ENCODE results near the gene GPR171.

GPR171 gene

DNA sequence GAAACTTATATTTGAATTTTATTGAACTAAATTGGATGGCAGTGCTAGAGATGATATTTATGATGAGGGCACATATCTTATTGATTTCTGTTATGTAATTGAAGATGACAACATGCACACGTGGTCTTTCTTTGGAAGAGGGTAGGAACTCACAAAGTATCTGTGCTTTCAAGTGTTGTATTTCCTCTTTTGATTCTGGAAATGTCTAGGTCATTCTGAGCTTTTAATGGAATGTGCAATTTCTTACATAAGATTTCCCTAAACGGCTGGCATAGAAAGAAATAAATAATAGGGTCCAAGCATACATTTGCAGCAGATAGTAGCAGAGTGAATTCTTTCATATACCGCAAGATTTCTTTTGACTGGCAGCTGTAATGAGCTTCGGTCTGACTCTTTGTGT is 10.1 kb upstream of the GPR171 start:
- DNase-seq, result no peak

- no peak for DNase-seq
Measured at GRCh38 chr3:151210676-151211381, 7.8 kb upstream of the GPR171 start.

- no peak for DNase-seq
Measured at GRCh38 chr3:151209654-151210053, 6.6 kb upstream of the GPR171 start.

GRCh38 chr3:151206201-151206600 is 3.2 kb upstream of the GPR171 start:
- no peak for DNase-seq

DNA sequence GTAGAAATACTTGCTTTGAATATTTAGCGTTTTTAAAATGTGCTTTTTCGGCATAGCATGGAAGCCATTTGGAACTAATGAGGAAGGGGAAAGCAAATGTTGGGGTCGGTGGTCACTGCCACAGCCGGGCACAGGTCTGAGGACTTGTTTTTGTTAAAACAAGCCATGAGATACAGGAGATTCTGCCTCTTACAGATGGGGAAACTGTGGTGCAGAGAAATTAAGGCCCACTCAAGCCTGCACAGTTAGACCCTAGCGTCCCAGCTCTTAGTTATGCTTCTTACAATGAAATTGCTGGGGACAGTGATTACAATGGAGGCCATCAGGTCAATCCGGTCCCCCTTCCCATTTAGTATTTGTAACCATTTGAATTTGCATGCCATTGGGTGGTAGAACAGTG is 2.5 kb upstream of the GPR171 start:
- DNase-seq, result no peak

GRCh38 chr3:151204530-151205402 is 1.8 kb upstream of the GPR171 start:
- DNase-seq, result no peak

GRCh38 chr3:151201051-151201730 is 1.8 kb downstream of the GPR171 start:
- no peak for DNase-seq

- no peak for DNase-seq
Measured at GRCh38 chr3:151200586-151200985, 2.4 kb downstream of the GPR171 start.

GRCh38 chr3:151199554-151200438 is 3.2 kb downstream of the GPR171 start:
- DNase-seq, result no peak

- DNase-seq, result no peak
Measured at GRCh38 chr3:151198849-151199248, 4.2 kb downstream of the GPR171 start.

DNA sequence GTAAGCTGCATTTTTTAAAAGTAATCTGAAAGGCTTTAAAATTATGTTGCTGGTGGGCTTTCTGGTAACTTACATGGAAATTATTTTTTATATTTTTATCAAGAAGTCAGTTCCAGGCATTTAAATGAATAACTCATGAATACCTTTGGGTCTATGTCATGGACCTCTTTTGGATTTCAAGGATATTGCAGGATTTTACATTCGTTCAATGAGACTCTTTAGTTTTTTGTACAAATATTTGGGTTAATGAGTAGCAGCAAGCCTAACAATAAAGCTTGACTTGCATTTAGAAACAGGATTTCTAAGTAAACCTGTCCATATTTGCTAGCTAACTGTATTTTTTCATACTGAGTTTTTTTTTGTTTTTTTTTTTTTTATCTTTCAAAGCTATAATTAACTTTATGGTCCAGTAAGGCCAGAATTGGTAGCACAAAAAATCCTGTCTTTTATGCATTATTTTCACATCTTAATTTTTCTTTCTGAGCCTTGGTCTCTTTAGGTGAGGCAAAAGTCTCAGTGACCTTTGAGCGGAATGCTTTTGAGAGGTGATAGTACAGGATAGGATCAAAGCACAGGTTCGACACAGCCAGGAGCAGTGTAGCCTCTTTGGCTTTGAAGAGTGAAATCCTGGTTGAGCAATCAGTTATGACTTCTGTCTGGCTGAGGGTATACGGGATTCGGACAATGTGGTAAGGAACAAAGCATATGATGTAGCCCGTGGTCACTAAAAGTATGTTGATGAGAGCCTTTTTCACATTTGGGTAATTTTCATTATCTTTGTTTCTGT is 4.8 kb downstream of the GPR171 start:
- DNase-seq, result no peak

- DNase-seq, result no peak
Measured at GRCh38 chr3:151197228-151197627, 5.8 kb downstream of the GPR171 start.

DNA sequence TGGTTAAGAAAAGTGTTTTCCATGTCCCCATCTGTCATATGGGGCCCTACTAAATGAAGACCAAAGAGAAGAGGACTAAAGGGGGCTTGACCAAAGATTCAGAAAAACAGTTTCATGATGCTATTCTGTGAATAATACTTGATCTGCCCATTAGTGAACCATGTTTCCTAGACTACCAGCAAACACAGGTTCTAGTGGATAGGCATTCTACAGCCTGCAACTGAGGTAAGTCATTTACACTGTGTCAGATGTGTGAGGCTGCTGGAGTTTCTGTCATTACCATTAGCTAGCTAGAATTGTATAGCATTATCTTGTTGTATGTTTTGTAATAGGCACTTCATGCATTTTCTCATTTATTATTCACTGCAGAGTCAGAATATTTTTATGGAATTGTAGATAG is 6.6 kb downstream of the GPR171 start:
- DNase-seq, result no peak

DNA sequence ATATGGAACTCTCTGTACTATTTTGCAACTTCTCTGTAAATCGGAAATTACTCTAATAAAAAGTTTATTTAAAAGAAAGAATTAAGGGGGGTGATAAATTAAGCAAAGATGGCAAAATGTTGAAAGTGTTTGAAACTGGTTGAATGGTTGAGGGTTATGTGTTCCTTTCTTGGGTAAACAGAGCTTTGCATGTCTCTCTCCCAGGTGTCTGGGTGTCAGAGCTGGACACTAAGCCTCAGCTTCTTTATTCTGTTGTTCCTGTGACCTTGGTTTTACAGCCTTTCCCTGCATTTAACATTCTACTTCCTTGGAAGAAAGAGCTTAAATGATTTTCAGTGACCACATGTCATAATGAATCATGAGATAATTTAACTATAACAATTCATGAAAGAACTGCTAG is 7.2 kb downstream of the GPR171 start:
- no peak for DNase-seq

DNA sequence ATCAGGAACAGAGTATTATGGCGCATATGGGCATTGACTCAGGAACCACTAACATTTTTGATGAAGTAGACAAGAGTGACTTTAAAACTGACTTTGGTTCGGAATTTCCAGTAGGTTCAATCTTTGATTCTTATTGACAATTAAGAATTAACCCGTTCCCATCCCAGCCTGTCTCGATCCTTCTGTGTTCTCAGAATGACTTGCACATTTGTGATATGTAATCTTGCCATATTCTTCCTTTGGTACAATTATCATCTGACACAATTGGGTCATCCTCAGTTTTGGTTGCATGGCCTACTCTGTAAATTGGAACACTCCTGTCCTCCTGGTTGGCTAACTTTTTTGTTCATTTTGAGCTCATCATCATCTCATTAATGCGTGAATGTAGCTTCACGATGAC is 10.5 kb downstream of the GPR171 start:
- DNase-seq, result no peak

DNA sequence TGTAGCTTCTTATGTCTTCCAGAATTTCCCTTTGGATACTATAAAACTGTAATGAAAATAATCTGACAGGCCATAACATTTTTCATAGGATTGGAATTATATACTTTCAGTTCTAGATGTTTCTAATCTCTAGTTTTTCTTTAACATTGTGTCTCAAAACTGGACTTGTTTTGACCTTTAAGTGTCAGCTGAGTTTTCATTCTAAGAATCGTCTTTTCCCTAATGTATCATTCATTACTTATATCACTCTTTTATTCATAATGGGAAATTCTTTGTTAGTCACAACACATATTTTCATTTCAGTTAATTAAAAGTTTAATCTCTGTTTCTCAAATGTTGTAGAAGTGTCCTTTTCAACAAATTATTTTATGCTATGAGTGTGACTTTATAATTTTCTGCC is 11.9 kb downstream of the GPR171 start:
- no peak for DNase-seq

- DNase-seq, result no peak
Measured at GRCh38 chr3:151183265-151183671, 19.7 kb downstream of the GPR171 start.

- no peak for DNase-seq
Measured at GRCh38 chr3:151182349-151183079, 20.5 kb downstream of the GPR171 start.

GRCh38 chr3:151178208-151178845 is 24.7 kb downstream of the GPR171 start:
- DNase-seq, result no peak

DNA sequence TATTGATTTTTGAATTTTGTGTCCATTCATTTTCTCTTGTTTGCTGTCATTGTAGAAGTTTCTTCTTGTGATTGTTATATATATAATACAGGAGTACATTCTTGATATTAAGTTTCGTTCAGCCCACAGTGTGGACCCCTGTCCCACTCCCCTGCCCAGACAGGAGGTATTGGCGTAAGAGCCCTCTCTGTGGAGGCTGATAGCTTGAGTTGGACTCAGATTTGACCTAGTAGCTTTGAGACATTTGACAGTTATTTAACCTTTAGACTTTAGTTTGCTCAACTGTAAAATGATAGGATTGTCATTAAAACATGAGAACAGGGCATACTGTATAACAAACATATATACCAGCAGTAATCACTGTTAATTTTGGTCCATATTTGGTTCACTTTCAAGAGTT is 27.1 kb downstream of the GPR171 start:
- DNase-seq, result no peak

- DNase-seq, result no peak
Measured at GRCh38 chr3:151174351-151174750, 28.7 kb downstream of the GPR171 start.

Measured in GOT3 (cell line).